CD4-positive, alpha-beta memory T cell (primary cell): Measurements from ENCODE around the gene CCDC88B. TPM values are rescaled to one million over a fixed set of nuclear protein-coding genes. Genes with fewer than 3 reads are reported as not detected.
A peak's percentile ranks its signal among the peaks of the same experiment; 100 is the strongest.

Experiments
- CTCF ChIA-PET: fragments of 350-600 bp; sonication (Branson Sonifier 250); formaldehyde crosslinking; loops from one replicate; lab custom pipeline; 2021; ENCODE audit warnings: inconsistent platforms; ENCODE audit not compliant: partially characterized antibody; lab: Charles Lee
- POLR2A ChIA-PET: fragments of 350-600 bp; sonication (Branson Sonifier 250); formaldehyde crosslinking; loops from one replicate; lab custom pipeline; 2021; ENCODE audit not compliant: partially characterized antibody; lab: Charles Lee
- DNase-seq, 5 donors: peaks; one replicate each; pipeline versions ENCODE4 v3.0.0 to v3.0.0-alpha.2; 2020 to 2022; ENCODE audit warnings: mixed read lengths in 1 of 5
- H3K27ac ChIP-seq: one replicate; pipeline ENCODE4 v1.7.0; 2013; ENCODE audit warnings: low read depth, low read length
- H3K27me3 ChIP-seq: 2 replicates; pipeline ENCODE4 v1.7.0; 2013; ENCODE audit warnings: mild to moderate bottlenecking, low read length, moderate library complexity; ENCODE audit not compliant: insufficient read depth
- H3K36me3 ChIP-seq: 2 replicates; pipeline ENCODE4 v1.7.0; 2013; ENCODE audit warnings: mild to moderate bottlenecking, low read length, moderate library complexity; ENCODE audit not compliant: insufficient read depth
- H3K4me1 ChIP-seq: 2 replicates; pipeline ENCODE4 v1.7.0; 2013; ENCODE audit warnings: mild to moderate bottlenecking, low read length, moderate library complexity; ENCODE audit not compliant: insufficient read depth
- H3K4me3 ChIP-seq, 2 donors: one replicate each; pipeline ENCODE4 v1.7.0; 2013; ENCODE audit warnings: low read length in 2 of 2, mild to moderate bottlenecking in 1 of 2
- H3K9me3 ChIP-seq, 2 donors: one replicate each; pipeline ENCODE4 v1.7.0; 2013; ENCODE audit warnings: low read length in 2 of 2, control low read depth in 1 of 2; ENCODE audit not compliant: control insufficient read depth in 1 of 2
- H3K27ac Mint-ChIP-seq, 7 donors: one replicate each; pipeline ENCODE4 v1.8.0; 2020 to 2021; ENCODE audit warnings: mixed read lengths in 7 of 7, mild to moderate bottlenecking in 6 of 7, inconsistent platforms in 3 of 7, moderate library complexity in 3 of 7
- H3K27me3 Mint-ChIP-seq, 2 donors: one replicate each; pipeline ENCODE4 v1.8.0; 2020 to 2021; ENCODE audit warnings: mixed read lengths in 2 of 2
- H3K36me3 Mint-ChIP-seq, 2 donors: one replicate each; pipeline ENCODE4 v1.8.0; 2020 to 2021; ENCODE audit warnings: mixed read lengths in 2 of 2, inconsistent platforms in 1 of 2, mild to moderate bottlenecking in 1 of 2
- H3K4me1 Mint-ChIP-seq, 4 donors: one replicate each; pipeline ENCODE4 v1.8.0; 2020 to 2021; ENCODE audit warnings: mixed read lengths in 4 of 4, mild to moderate bottlenecking in 1 of 4
- H3K4me3 Mint-ChIP-seq, 8 donors: one replicate each; pipeline ENCODE4 v1.8.0; 2020 to 2021; ENCODE audit warnings: mixed read lengths in 8 of 8, mild to moderate bottlenecking in 7 of 8, moderate library complexity in 6 of 8, inconsistent platforms in 3 of 8
- H3K9me3 Mint-ChIP-seq, 8 donors: one replicate each; pipeline ENCODE4 v1.8.0; 2020 to 2021; ENCODE audit warnings: mixed read lengths in 8 of 8, mild to moderate bottlenecking in 5 of 8, inconsistent platforms in 3 of 8, moderate library complexity in 1 of 8
- intact Hi-C: fragments of 100-400 bp; cut with micrococcal nuclease; formaldehyde crosslinking; loops from one replicate; pipeline ENCODE4 v1.15.1; 2023
- polyA plus RNA-seq, 2 donors: library from polyadenylated mRNA; unstranded; fragments of 300-500 nt; fragmentation: Illumina TruSeq; gene quantifications; one replicate each; pipeline ENCODE4 v1.2.3, GENCODE V29; 2021
- total RNA-seq, 2 experiments: library from RNA; stranded (reverse); gene quantifications; one replicate each; pipeline ENCODE4 v1.2.3, GENCODE V29; 2021

The CCDC88B gene
- total and polyA plus RNA-seq, 4 experiments from 2014 or later = 6.8 to 73.0 (median 53.9) TPM

GRCh38 chr11:64299847-64300648 is 40.0 kb upstream of the CCDC88B start, which contains the start of gene CATSPERZ:
TSS of gene CATSPERZ (plus strand) at chr11:64300358. CDS start at chr11:64300411, 53 bp downstream.
- intact Hi-C loops = loop anchor here (10.0 kb wide), 1 partner anchor 295 kb away; no protein-coding TSS in a partner anchor
- peaks cover 16 to 44% (median 25%) of the 10 kb centered on the region in 4 donors for H3K4me1 Mint-ChIP-seq
- Histone ChIP-seq H3K4me3 (peak within 1 kb of the TSS; percentile 29 to 49), H3K36me3 (no peaks in the 10 kb centered on the region), H3K27ac (no peak within 1 kb of the TSS), H3K27me3 (peaks cover 43% of the 10 kb centered on the region), H3K4me1 (peaks cover 37% of the 10 kb centered on the region), H3K9me3 (no peaks in the 10 kb centered on the region)
- peak in 4 of 5 donors; percentile 24 to 57 (median 34) for DNase-seq
- no peaks in the 10 kb centered on the region for H3K9me3 Mint-ChIP-seq
- H3K27ac Mint-ChIP-seq = peak within 1 kb of the TSS; percentile 62 to 89 (median 83)
- ChIA-PET POLR2A (interaction anchor here (0.6 to 8.6 kb wide), 12 partner anchors 14 to 299 kb away, joined by 3 to 192 read pairs (median 6); partner anchors contain the start of genes BAD, FERMT3, FKBP2 and GPR137), CTCF (interaction anchor here (0.7 to 6.8 kb wide), 28 partner anchors 8 to 416 kb away, joined by 3 to 367 read pairs (median 7); partner anchors contain the start of genes BAD, FERMT3, FKBP2 and GPR137)
- peaks cover 0 to 2% of the 10 kb centered on the region in 2 donors for H3K36me3 Mint-ChIP-seq
- peak within 1 kb of the TSS; percentile 70 to 92 (median 78) for H3K4me3 Mint-ChIP-seq
- peaks cover 38% of the 10 kb centered on the region in 2 donors for H3K27me3 Mint-ChIP-seq

- Mint-ChIP-seq H3K27me3 (peaks cover 11 to 12% of the 10 kb centered on the region in 2 donors), H3K27ac (peak overlapping the region in 4 of 7 donors; percentile 4 to 98 (median 50)), H3K9me3 (no peaks in the 10 kb centered on the region), H3K4me3 (peak overlapping the region in 3 of 8 donors; percentile 13 to 95 (median 94)), H3K36me3 (peaks cover 0 to 11% of the 10 kb centered on the region in 2 donors), H3K4me1 (peaks cover 20 to 49% (median 34%) of the 10 kb centered on the region in 4 donors)
- Histone ChIP-seq H3K4me3 (peak overlapping the region in 1 of 2 donors; percentile 64), H3K36me3 (no peaks in the 10 kb centered on the region), H3K27me3 (peaks cover 21% of the 10 kb centered on the region), H3K9me3 (no peaks in the 10 kb centered on the region), H3K27ac (peak overlapping the region; percentile 90), H3K4me1 (peaks cover 47% of the 10 kb centered on the region)
- POLR2A ChIA-PET = interaction anchor here (0.7 to 8.6 kb wide), 16 partner anchors 14 to 1462 kb away, joined by 3 to 192 read pairs (median 16); partner anchors contain the start of genes BAD, COX8A, FERMT3 and FKBP2
- peak in 1 of 5 donors; percentile 34 for DNase-seq
- CTCF ChIA-PET = interaction anchor here (0.7 to 7.8 kb wide), 27 partner anchors 8 to 302 kb away, joined by 3 to 367 read pairs (median 5); partner anchors contain the start of genes BAD, FERMT3, FKBP2 and GPR137
- intact Hi-C loops = loop anchor here (1.0 to 10.0 kb wide), 5 partner anchors 18 to 465 kb away; partner anchors contain the start of genes DNAJC4, GPR137 and MARK2
Observed at GRCh38 chr11:64303109-64304031, 36.6 kb upstream of the CCDC88B start.

GRCh38 chr11:64304032-64304315 is 36.0 kb upstream of the CCDC88B start:
- Mint-ChIP-seq H3K4me3 (peak overlapping the region; percentile 88 to 97 (median 94)), H3K4me1 (peaks cover 20 to 49% (median 33%) of the 10 kb centered on the region in 4 donors), H3K27ac (peak overlapping the region; percentile 91 to 99 (median 96)), H3K36me3 (peaks cover 0 to 11% of the 10 kb centered on the region in 2 donors), H3K9me3 (no peaks in the 10 kb centered on the region), H3K27me3 (peaks cover 10 to 12% of the 10 kb centered on the region in 2 donors)
- Histone ChIP-seq H3K9me3 (no peaks in the 10 kb centered on the region), H3K27ac (peak overlapping the region; percentile 90), H3K4me1 (peaks cover 47% of the 10 kb centered on the region), H3K36me3 (no peaks in the 10 kb centered on the region), H3K27me3 (peaks cover 20% of the 10 kb centered on the region), H3K4me3 (peak overlapping the region in 1 of 2 donors; percentile 64)
- intact Hi-C loops = loop anchor here (1.0 to 10.0 kb wide), 5 partner anchors 19 to 465 kb away; partner anchors contain the start of genes DNAJC4, GPR137 and MARK2
- no peak for DNase-seq
- POLR2A ChIA-PET = interaction anchor here (0.7 to 8.6 kb wide), 18 partner anchors 13 to 1463 kb away, joined by 3 to 192 read pairs (median 10); partner anchors contain the start of genes BAD, COX8A, FERMT3 and FKBP2
- CTCF ChIA-PET = interaction anchor here (0.8 to 7.8 kb wide), 22 partner anchors 9 to 303 kb away, joined by 3 to 367 read pairs (median 8); partner anchors contain the start of genes BAD, FERMT3, FKBP2 and NUDT22

- Histone ChIP-seq H3K4me3 (peak overlapping the region; percentile 64), H3K9me3 (no peaks in the 10 kb centered on the region), H3K36me3 (no peaks in the 10 kb centered on the region), H3K27ac (peak overlapping the region; percentile 90), H3K4me1 (peaks cover 41% of the 10 kb centered on the region), H3K27me3 (peaks cover 20% of the 10 kb centered on the region)
- Mint-ChIP-seq H3K27me3 (peaks cover 10 to 12% of the 10 kb centered on the region in 2 donors), H3K4me1 (peaks cover 20 to 48% (median 31%) of the 10 kb centered on the region in 4 donors), H3K36me3 (peaks cover 0 to 12% of the 10 kb centered on the region in 2 donors), H3K27ac (peak overlapping the region; percentile 91 to 99 (median 96)), H3K4me3 (peak overlapping the region; percentile 88 to 97 (median 94)), H3K9me3 (no peaks in the 10 kb centered on the region)
- DNase-seq = peak; percentile 87 to 90 (median 88)
- intact Hi-C loops = loop anchor here (1.0 to 10.0 kb wide), 11 partner anchors 13 to 466 kb away; partner anchors contain the start of genes CCDC88B, DNAJC4, FKBP2 and GPR137
- ChIA-PET CTCF (interaction anchor here (0.6 to 7.8 kb wide), 28 partner anchors 9 to 303 kb away, joined by 3 to 367 read pairs (median 5); partner anchors contain the start of genes BAD, FERMT3, FKBP2 and NUDT22), POLR2A (interaction anchor here (0.6 to 8.6 kb wide), 28 partner anchors 13 to 1463 kb away, joined by 3 to 192 read pairs (median 4); partner anchors contain the start of genes BAD, CCDC88B, COX8A and FERMT3)
Observed at GRCh38 chr11:64304316-64305072, 35.5 kb upstream of the CCDC88B start.

GRCh38 chr11:64305075-64305690 is 34.8 kb upstream of the CCDC88B start, which contains the start of gene ESRRA:
TSS of gene ESRRA (plus strand) at chr11:64305524. CDS start at chr11:64307180, 1,656 bp downstream.
- ChIA-PET CTCF (interaction anchor here (0.7 to 7.8 kb wide), 20 partner anchors 10 to 304 kb away, joined by 3 to 367 read pairs (median 9); partner anchors contain the start of genes BAD, FERMT3, FKBP2 and NUDT22), POLR2A (interaction anchor here (0.6 to 8.6 kb wide), 23 partner anchors 12 to 466 kb away, joined by 3 to 192 read pairs (median 5); partner anchors contain the start of genes BAD, CCDC88B, COX8A and FERMT3)
- Mint-ChIP-seq H3K27me3 (peaks cover 8 to 9% of the 10 kb centered on the region in 2 donors), H3K27ac (peak within 1 kb of the TSS; percentile 91 to 99 (median 97)), H3K36me3 (peaks cover 0 to 12% of the 10 kb centered on the region in 2 donors), H3K4me3 (peak within 1 kb of the TSS; percentile 92 to 97 (median 95)), H3K4me1 (peaks cover 17 to 41% (median 27%) of the 10 kb centered on the region in 4 donors), H3K9me3 (no peaks in the 10 kb centered on the region)
- Histone ChIP-seq H3K27me3 (peaks cover 13% of the 10 kb centered on the region), H3K9me3 (no peaks in the 10 kb centered on the region), H3K36me3 (no peaks in the 10 kb centered on the region), H3K4me1 (peaks cover 35% of the 10 kb centered on the region), H3K4me3 (peak within 1 kb of the TSS; percentile 64 to 75), H3K27ac (peak within 1 kb of the TSS; percentile 90)
- peak; percentile 99 to 100 (median 99) for DNase-seq
- intact Hi-C loops = loop anchor here (1.0 to 10.0 kb wide), 8 partner anchors 12 to 466 kb away; partner anchors contain the start of genes CCDC88B, FKBP2, MARK2 and PPP1R14B
